GM19025 (cell line): ENCODE data around the gene CAPN11.

Source experiments
- ATAC-seq: cut with Tn5 transposase; IDR thresholded peaks from one replicate; pipeline ENCODE4 v1.9.1; 2021; ENCODE audit warnings: mild to moderate bottlenecking, low read depth, moderate library complexity; ENCODE audit not compliant: unreplicated experiment

CAPN11 gene

DNA sequence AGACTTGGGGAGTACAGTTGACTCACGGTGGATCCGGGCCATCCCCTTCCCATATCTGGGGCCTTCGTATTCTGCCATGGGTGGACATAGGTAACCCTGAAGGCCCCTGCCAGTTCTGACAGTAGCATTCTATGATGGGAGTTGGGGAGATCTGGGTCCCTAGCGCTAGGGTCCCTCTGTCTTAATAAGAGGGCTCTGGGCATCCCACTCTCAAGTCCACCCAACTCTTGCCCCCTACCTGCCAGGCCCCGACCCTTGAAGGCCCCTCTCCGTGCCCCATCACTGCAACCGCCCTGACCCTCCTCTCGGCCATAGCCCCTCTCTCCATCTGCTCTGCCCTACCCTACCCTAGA is 6.5 kb upstream of the CAPN11 start:
- no peak for ATAC-seq

DNA sequence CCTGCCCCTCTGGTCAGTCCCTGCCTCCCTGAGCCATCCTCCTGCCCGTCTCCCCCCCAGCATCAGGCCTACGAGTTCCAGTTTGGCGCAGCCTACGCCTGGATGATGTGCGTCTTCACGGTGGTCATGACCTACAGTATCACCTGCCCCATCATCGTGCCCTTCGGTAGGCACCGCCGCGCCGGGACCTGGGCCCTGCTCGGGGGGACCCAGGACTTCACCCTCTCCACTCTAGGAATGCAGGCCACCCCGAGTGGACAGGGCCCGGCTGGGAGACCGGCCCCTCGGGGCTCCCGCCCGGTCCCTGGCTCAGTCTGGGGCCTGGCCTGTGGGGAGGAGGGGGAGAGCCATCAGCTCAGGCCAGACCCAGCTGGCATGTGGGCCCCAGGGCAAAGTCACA is 6.1 kb upstream of the CAPN11 start:
- no peak for ATAC-seq

- ATAC-seq: no peak
Observed at GRCh38 chr6:44154067-44154466, 4.6 kb upstream of the CAPN11 start.

- ATAC-seq: no peak
Observed at GRCh38 chr6:44156494-44157151, 2.0 kb upstream of the CAPN11 start.

DNA sequence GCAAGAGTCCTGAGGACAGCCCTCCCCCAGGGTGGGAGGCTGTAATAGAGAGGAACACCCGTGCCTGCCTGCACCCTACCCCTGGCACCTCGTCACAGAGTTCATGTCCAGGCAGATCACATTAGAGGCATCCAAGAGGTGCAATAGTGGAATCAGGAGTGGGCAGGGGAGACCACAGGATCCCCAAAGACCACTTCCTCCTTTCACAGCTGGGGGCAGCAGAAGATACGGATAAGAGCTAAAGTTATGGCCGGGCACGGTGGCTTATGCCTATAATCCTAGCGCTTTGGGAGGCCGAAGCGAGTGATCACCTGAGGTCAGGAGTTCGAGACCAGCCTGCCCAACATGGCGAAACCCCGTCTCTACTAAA is 1.5 kb upstream of the CAPN11 start:
- ATAC-seq: no peak

DNA sequence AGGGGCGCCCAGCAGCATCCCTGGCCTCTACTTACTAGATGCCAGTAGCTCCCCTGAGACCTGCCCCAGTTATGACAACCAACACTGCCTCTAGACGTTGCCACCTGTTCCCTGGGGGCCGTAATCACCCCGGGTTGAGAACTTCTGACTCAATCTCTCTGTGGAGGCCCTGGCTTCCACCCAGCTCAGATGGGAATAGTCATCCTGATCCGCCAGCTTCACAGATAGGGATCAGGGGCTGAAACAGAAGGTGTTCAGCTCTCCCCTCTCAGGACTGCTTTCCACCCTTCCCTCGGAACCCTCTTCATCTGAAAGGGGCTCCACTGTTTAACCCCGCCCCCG is 3.3 kb downstream of the CAPN11 start:
- no peak for ATAC-seq

DNA sequence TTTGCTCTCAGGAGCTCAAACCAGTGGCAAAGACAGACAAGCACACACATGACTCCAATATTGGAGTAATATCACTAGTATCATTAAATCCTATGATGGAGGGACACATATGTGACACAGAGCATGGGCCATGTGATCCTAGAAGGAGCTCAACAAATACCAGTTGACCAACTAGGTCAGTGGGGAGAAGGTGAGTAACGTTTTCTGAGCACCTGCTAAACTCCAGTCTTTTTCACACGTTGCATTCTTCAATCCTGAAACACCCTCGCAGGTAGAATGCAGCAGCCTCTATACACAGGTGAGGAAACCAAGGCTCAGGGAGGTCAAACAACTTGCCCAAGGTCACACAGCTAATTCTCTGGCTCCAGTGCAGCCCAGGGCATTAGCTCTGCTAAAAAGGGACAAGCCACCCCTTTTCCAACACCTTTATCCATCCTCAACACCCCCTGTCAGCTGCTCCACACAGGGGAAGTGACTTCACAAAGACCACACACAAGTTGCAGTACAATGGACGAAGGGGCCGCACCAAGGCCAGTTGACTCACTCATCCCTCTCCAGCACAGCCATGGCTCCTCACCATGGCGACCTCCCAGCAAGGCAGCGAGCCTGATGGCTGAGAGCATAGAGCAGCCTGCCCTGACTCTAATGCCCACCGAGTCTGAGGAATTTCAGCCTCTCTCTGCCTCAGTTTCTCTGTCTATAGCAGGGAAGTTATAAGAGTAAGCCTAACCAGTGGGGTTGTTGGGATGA is 4.4 kb downstream of the CAPN11 start:
- no peak for ATAC-seq

- no peak for ATAC-seq
Observed at GRCh38 chr6:44166116-44166515, 7.5 kb downstream of the CAPN11 start.

- ATAC-seq: no peak
Observed at GRCh38 chr6:44166591-44167184, 8.1 kb downstream of the CAPN11 start.

GRCh38 chr6:44167567-44167966 is 8.9 kb downstream of the CAPN11 start:
- ATAC-seq: no peak

- no peak for ATAC-seq
Observed at GRCh38 chr6:44169154-44169553, 10.5 kb downstream of the CAPN11 start.

DNA sequence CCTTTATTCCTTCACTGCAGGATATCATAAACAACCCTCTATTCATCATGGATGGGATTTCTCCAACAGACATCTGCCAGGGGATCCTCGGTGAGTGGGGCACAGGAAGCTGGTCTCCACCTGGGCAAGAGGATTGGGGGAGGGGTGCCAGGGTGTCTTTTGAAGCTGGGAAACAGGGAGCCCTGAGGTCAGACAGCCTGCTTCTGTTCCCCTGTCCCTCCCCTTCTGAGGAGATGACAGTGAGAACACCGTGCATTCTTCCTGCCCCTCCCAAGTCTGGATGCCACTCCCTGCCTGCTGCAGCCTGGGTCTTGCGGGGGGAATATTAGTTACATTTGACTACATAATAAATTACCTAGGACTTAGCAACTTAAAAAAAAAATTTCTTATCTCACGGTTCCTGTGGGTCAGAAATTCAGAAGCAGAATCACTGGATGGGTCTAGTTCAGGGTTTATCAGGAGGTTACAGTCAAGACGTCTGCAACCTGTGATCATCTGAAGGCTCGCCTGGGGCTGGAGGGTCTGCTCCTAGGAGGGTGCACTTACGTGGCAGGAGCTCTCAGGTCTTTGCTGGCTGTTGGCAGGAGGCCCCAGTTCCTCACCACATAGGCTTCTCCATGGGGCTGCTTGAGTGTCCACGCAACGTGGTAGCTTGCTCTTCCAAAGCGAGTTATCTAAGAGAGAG is 11.4 kb downstream of the CAPN11 start:
- no peak for ATAC-seq

GRCh38 chr6:44171899-44172546 is 13.4 kb downstream of the CAPN11 start:
- ATAC-seq: no peak

DNA sequence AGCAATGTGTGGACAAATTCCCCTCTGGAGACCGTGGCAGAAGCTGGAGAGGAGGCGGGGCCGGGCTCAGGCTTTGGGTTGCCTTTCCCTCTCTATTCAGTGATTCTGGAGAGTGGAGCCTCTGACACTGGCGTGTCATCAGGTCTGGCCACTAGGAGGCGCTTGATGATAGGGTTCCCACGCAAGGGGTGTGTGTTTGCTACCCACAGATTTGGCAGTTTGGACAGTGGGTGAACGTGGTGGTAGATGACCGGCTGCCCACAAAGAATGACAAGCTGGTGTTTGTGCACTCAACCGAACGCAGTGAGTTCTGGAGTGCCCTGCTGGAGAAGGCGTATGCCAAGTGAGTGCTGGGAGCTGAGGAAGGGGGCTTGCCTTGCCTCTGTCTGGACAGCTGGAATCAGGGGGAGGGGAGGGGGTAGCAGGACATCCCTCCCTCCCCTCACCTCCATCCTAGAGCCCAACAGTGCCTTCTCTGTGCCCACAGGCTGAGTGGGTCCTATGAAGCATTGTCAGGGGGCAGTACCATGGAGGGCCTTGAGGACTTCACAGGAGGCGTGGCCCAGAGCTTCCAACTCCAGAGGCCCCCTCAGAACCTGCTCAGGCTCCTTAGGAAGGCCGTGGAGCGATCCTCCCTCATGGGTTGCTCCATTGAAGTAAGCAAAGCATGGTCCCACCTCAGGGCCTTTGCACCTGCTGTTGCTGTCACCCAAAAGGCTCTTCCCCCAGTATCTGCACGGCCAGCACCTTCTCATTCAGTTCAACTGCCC is 14.3 kb downstream of the CAPN11 start:
- peak; percentile 64 for ATAC-seq

DNA sequence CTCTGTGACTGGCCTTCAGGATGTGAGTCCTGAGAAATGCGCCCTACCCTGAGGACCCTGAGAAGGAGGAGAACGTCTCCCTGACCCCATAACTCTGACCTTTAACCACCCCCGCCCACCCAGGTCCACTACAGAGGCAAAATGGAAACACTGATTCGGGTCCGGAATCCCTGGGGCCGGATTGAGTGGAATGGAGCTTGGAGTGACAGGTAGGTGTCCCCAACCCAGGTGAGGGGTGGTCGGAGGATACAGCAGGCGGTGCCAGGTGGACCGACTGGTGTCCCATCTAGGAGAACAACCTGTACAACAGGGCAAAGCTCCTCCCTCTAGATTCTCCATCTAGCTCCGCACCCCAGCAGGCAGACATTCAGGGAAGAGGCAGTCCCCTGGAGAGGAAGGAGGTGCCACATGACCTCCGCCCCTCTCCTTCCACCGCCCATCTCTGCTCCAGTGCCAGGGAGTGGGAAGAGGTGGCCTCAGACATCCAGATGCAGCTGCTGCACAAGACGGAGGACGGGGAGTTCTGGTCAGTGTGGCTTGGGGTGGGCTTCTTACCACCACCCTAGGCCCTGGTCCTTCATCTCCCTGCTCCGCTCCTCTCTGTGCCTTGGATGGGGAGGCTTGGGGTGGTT is 17.6 kb downstream of the CAPN11 start:
- no peak for ATAC-seq

GRCh38 chr6:44176762-44177509 is 18.3 kb downstream of the CAPN11 start:
- ATAC-seq: no peak

- ATAC-seq: no peak
Observed at GRCh38 chr6:44177691-44178423, 19.2 kb downstream of the CAPN11 start.

GRCh38 chr6:44178424-44179071 is 19.9 kb downstream of the CAPN11 start:
- ATAC-seq: no peak
